K562 (cell line): Measurements from ENCODE around the gene DYSF. TPM values are rescaled to one million over a fixed set of nuclear protein-coding genes. Genes with fewer than 3 reads are reported as not detected.

ENCODE experiments used
- ATAC-seq: fragments of 200-7000 bp; cut with Tn5 transposase; 3 replicates; pipeline ENCODE4 v1.9.1; 2020; ENCODE audit warnings: moderate library complexity
- BruUV-seq: library from RNA; stranded (reverse); fragments of 400-500 nt; replicated peaks from 2 replicates; lab custom pipeline; 2021; lab: Mats Ljungman, UMichigan
- CTCF ChIA-PET: fragments of 300-600 bp; formaldehyde crosslinking; extraction: SDS; loops from one replicate; lab custom pipeline; 2021; ENCODE audit warnings: low intra/inter-chr PET ratio; lab: Yijun Ruan, JAX
- POLR2A ChIA-PET: fragments of 300-600, 350-650 bp; sonication (Branson Sonifier 250); formaldehyde crosslinking; extraction: SDS; loops from one replicate; lab custom pipeline; 2021; ENCODE audit warnings: antibody characterized with exemption, inconsistent platforms; lab: Yijun Ruan, JAX
- DNase-seq, 4 experiments: peaks; one replicate each; pipeline versions ENCODE4 v3.0.0 to v3.0.0-alpha.2; 2011 to 2018; ENCODE audit warnings: low spot score in 3 of 4, mixed read lengths in 3 of 4; ENCODE audit errors: extremely low read depth in 1 of 4
- FAIRE-seq: peaks from 2 replicates; lab custom pipeline; 2011; peaks lifted over from hg19 to GRCh38; lab: Jason Lieb, UNC
- H2AFZ ChIP-seq: 2 replicates; pipeline ENCODE4 v1.6.0; 2011; ENCODE audit warnings: low read depth, low read length, control low read depth, inconsistent platforms
- H3K27ac ChIP-seq: fragments of 200-600 bp; 3 replicates; pipeline ENCODE4 v1.8.0; 2011; ENCODE audit warnings: low read depth, mild to moderate bottlenecking, control low read depth, inconsistent platforms, low read length, moderate library complexity, mixed read lengths; ENCODE audit errors: extremely low read depth
- H3K27me3 ChIP-seq, 2 experiments: fragments of 300-600 bp in 1 of 2; 2 replicates in 1 of 2; 3 replicates in 1 of 2; pipeline versions ENCODE4 v1.6.0 to v1.8.0; 2011; ENCODE audit warnings: inconsistent platforms in 2 of 2, low read length in 2 of 2, mild to moderate bottlenecking in 1 of 2, mixed read lengths in 1 of 2, moderate library complexity in 1 of 2; ENCODE audit not compliant: control insufficient read depth in 2 of 2, insufficient read depth in 2 of 2
- H3K36me3 ChIP-seq: fragments of 300-600 bp; 3 replicates; pipeline ENCODE4 v1.8.0; 2011; ENCODE audit warnings: mild to moderate bottlenecking, low read length, inconsistent platforms; ENCODE audit not compliant: control insufficient read depth, insufficient read depth
- H3K4me1 ChIP-seq, 2 experiments: fragments of 200-600 bp in 1 of 2; replicated peaks in 1 of 2; 2 replicates in 1 of 2; 3 replicates in 1 of 2; pipeline versions ENCODE4 v1.5.1 to v1.8.0; 2011; ENCODE audit warnings: inconsistent platforms in 2 of 2, low read length in 2 of 2, mild to moderate bottlenecking in 1 of 2, mixed read lengths in 1 of 2, moderate library complexity in 1 of 2; ENCODE audit not compliant: control insufficient read depth in 2 of 2, insufficient read depth in 2 of 2
- H3K4me2 ChIP-seq: 2 replicates; pipeline ENCODE4 v1.6.1; 2011; ENCODE audit warnings: low read length, control low read depth, inconsistent platforms, mixed read lengths; ENCODE audit not compliant: insufficient read depth
- H3K4me3 ChIP-seq: fragments of 200-600 bp; sonication (generic), shearing (Covaris generic); 2 replicates; pipeline ENCODE4 v1.5.1; 2016; ENCODE audit warnings: control low read depth, inconsistent platforms
- H3K79me2 ChIP-seq: fragments of 200-600 bp; 3 replicates; pipeline ENCODE4 v1.8.0; 2011; ENCODE audit warnings: low read length, inconsistent platforms; ENCODE audit not compliant: control insufficient read depth, insufficient read depth
- H3K9ac ChIP-seq, 2 experiments: 2 replicates each; pipeline versions ENCODE4 v1.6.0 to v1.6.1; 2011; ENCODE audit warnings: low read depth in 2 of 2, low read length in 2 of 2, control low read depth in 1 of 2, inconsistent platforms in 1 of 2, mild to moderate bottlenecking in 1 of 2, mixed read lengths in 1 of 2; ENCODE audit not compliant: insufficient read depth in 1 of 2
- H3K9me1 ChIP-seq: one replicate; pipeline ENCODE4 v1.6.0; 2011; ENCODE audit warnings: inconsistent platforms, mild to moderate bottlenecking, low read length, moderate library complexity; ENCODE audit not compliant: control insufficient read depth, insufficient read depth
- H3K9me3 ChIP-seq: replicated peaks from 2 replicates; pipeline ENCODE4 v1.5.1; 2011; ENCODE audit warnings: low read depth, low read length, inconsistent platforms; ENCODE audit not compliant: control insufficient read depth, insufficient read depth
- H4K20me1 ChIP-seq: replicated peaks from 2 replicates; pipeline ENCODE4 v1.6.1; 2011; ENCODE audit warnings: low read length, inconsistent platforms, mixed read lengths; ENCODE audit not compliant: control insufficient read depth, insufficient read depth
- CHAMP1 ChIP-seq: fragments of 450-650 bp; IDR thresholded peaks from 2 replicates; pipeline ENCODE4 v1.6.1; 2016; ENCODE audit warnings: mild to moderate bottlenecking
- FOXJ3 ChIP-seq: sonication (generic); formaldehyde crosslinking; IDR thresholded peaks from 2 replicates; pipeline ENCODE4 v1.4.0; 2020; ENCODE audit warnings: mild to moderate bottlenecking, missing genetic modification reagents
- GATAD2A ChIP-seq: fragments of 450-650 bp; IDR thresholded peaks from 2 replicates; pipeline ENCODE4 v1.6.1; 2017
- JUN ChIP-seq, 2 experiments: sonication (generic) in 1 of 2; formaldehyde crosslinking in 1 of 2; IDR thresholded peaks; 2 replicates each; pipeline versions ENCODE4 v1.6.1 to v1.8.0; 2012 to 2022; ENCODE audit warnings: borderline replicate concordance in 2 of 2, mild to moderate bottlenecking in 2 of 2, improper control_type of control experiment in 1 of 2, low read depth in 1 of 2, low read length in 1 of 2, missing genetic modification reagents in 1 of 2
- SRSF1 ChIP-seq: fragments of 200-400 bp; formaldehyde crosslinking; IDR thresholded peaks from 2 replicates; pipeline ENCODE4 v1.6.1; 2017; ENCODE audit warnings: mild to moderate bottlenecking, low read depth, low read length, moderate library complexity
- ZNF778 ChIP-seq: fragments of 450-650 bp; formaldehyde crosslinking; IDR thresholded peaks from 2 replicates; pipeline ENCODE4 v1.4.0; 2020; ENCODE audit warnings: mild to moderate bottlenecking, moderate library complexity
- WGBS: fragments of 100-300 bp; shearing (Covaris generic); methylation state at CpG from one replicate; pipeline ENCODE4 v1.1.6; 2016; ENCODE audit warnings: low coverage, mixed read lengths; ENCODE audit not compliant: insufficient coverage; ENCODE audit errors: missing lambda C conversion rate; 5-methylcytosine and 5-hydroxymethylcytosine counted together
- in situ Hi-C: fragments of 300-500 bp; cut with MboI; formaldehyde crosslinking; loops from 4 replicates; pipeline ENCODE4 v1.15.0; 2018; ENCODE audit warnings: inconsistent platforms, mixed read lengths
- intact Hi-C: fragments of 100-400 bp; cut with micrococcal nuclease; formaldehyde crosslinking; loops from 2 replicates; pipeline ENCODE4 v1.14.2; 2022
- polyA plus RNA-seq, 8 experiments: library from polyadenylated mRNA; depleted of rRNA in 4 of 8; stranded (reverse) in 5 of 8; unstranded in 3 of 8; fragments of >200 nt; fragmentation: Nextera tagmentation in 2 of 8; fragmentation: Illumina TruSeq in 1 of 8; extraction: Ambion mirVana in 2 of 8; extraction: Trizol in 1 of 8; gene quantifications; 2 replicates each; pipeline versions ENCODE4 v1.2.1 to v1.2.3, GENCODE V29; 2011 to 2014; ENCODE audit warnings: inconsistent platforms in 1 of 8, missing spikeins in 1 of 8
- total RNA-seq, 7 experiments: library from RNA; depleted of rRNA in 6 of 7; stranded (reverse); fragments of >200 nt in 6 of 7; fragmentation: Illumina TruSeq in 2 of 7; extraction: Trizol in 2 of 7; gene quantifications; 2 replicates each; pipeline versions ENCODE4 v1.2.1 to v1.2.3, GENCODE V29; 2011 to 2021; ENCODE audit warnings: low replicate concordance in 1 of 7

Gene DYSF
- total and polyA plus RNA-seq, 9 of the 15 experiments (the other 6 are each of a cell fraction or from before 2014, with no cell fraction given), result 0.01 to 0.80 (median 0.29) TPM

GRCh38 chr2:71534201-71534600, 80.8 kb downstream of the DYSF start:
- CTCF ChIA-PET, result no interaction called here

More at GRCh38 chr2:71534201-71534600, 80.8 kb downstream of the DYSF start:
- H3K4me2 ChIP-seq, result no peak overlapping the region
- no peak overlapping the region for H3K9ac ChIP-seq
- no peaks in the 10 kb centered on the region for H3K9me1 ChIP-seq
- H4K20me1 ChIP-seq, result no peaks in the 10 kb centered on the region
- in situ Hi-C loops, result loop anchor here (10.0 to 25.0 kb wide), 2 partner anchors 621 to 1053 kb away; no protein-coding TSS in a partner anchor
- no peak overlapping the region for H3K4me3 ChIP-seq
- POLR2A ChIA-PET, result interaction anchor here (0.6 kb wide), 1 partner anchor 161 kb away, joined by 3 read pairs; no protein-coding TSS in a partner anchor
- H3K36me3 ChIP-seq, result no peaks in the 10 kb centered on the region
- intact Hi-C loops, result loop anchor here (5.0 kb wide), 1 partner anchor 618 kb away; no protein-coding TSS in a partner anchor
- WGBS, result 6% methylated on average over 1 of the region's 1 CpG
- ATAC-seq (no peak), DNase-seq (no peak), FAIRE-seq (no peak)
- H2AFZ ChIP-seq, result no peak overlapping the region
- H3K27me3 ChIP-seq, result peaks cover 10 to 26% of the 10 kb centered on the region in 2 experiments; a peak in 3 of 5 replicates
- H3K9me3 ChIP-seq, result no peaks in the 10 kb centered on the region
- no peaks in the 10 kb centered on the region for H3K79me2 ChIP-seq
- TF ChIP-seq CHAMP1 (no peak), SRSF1 (no peak), ZNF778 (CRISPR knock-in tag) (no peak), FOXJ3 (no peak), GATAD2A (no peak), JUN (IDR thresholded peaks at IDR 0.05; ENCODE audit: borderline replicate concordance, low read depth, low read length) (no peak), JUN (CRISPR knock-in tag; IDR thresholded peaks at IDR 0.05; ENCODE audit: borderline replicate concordance) (no peak)
- BruUV-seq, result no TSS peak
- H3K4me1 ChIP-seq, result no peaks in the 10 kb centered on the region; a peak in 1 of 5 replicates
- H3K27ac ChIP-seq, result no peak overlapping the region
